A549 treated with AZD9567 at 1 μM for 4 hours (cell line): ENCODE results near the gene TMEM229B. TPM values are rescaled to one million over a fixed set of nuclear protein-coding genes. Genes with fewer than 3 reads are reported as not detected.

Source experiments
- total RNA-seq: library from RNA; stranded (reverse); fragments of 200-300 nt; extraction: Qiagen RNA extraction; gene quantifications from 5 replicates; pipeline ENCODE4 v1.2.3, GENCODE V29; 2022; ENCODE audit not compliant: insufficient read depth

TMEM229B gene
- total RNA-seq: 0.14 to 0.22 TPM (median 0.17 TPM) in 4 of 5 replicates, not detected in the other

GRCh38 chr14:67487937-67488893, at the start of gene TMEM229B:
TSS of gene TMEM229B (minus strand) at chr14:67488721. CDS start at chr14:67473923, 14,798 bp downstream.

GRCh38 chr14:67532998-67533753, 44.7 kb upstream of the TMEM229B start, which contains the start of gene PLEKHH1:
TSS of gene PLEKHH1 (plus strand) at chr14:67533290. CDS start at chr14:67541868, 8,578 bp downstream.

Other genes starting within 250 kb of the TMEM229B start
- 13.3 to 16.5 TPM (median 15.1 TPM) in 5 replicates for gene PALS1, start 247.3 kb downstream of the TMEM229B start, total RNA-seq
- gene ATP6V1D, start 128.9 kb downstream of the TMEM229B start, total RNA-seq: 61.5 to 75.1 TPM (median 70.3 TPM) in 5 replicates
- gene EIF2S1, start 128.4 kb downstream of the TMEM229B start, total RNA-seq: 216 to 491 TPM (median 232 TPM) in 5 replicates
- 13.6 to 18.0 TPM (median 16.2 TPM) in 5 replicates for gene PLEK2, start 76.6 kb downstream of the TMEM229B start, total RNA-seq
- gene PLEKHH1, start 44.6 kb upstream of the TMEM229B start, total RNA-seq: 3.3 to 4.3 TPM (median 3.6 TPM) in 5 replicates
- gene PIGH, start 111.5 kb upstream of the TMEM229B start, total RNA-seq: 17.5 to 23.3 TPM (median 23.0 TPM) in 5 replicates
- gene ARG2, start 131.2 kb upstream of the TMEM229B start, total RNA-seq: 1.4 to 3.9 TPM (median 2.2 TPM) in 5 replicates
- gene VTI1B, start 185.9 kb upstream of the TMEM229B start, total RNA-seq: 71.8 to 90.6 TPM (median 89.2 TPM) in 5 replicates
- gene RDH11, start 207.0 kb upstream of the TMEM229B start, total RNA-seq: 55.9 to 60.6 TPM (median 59.2 TPM) in 5 replicates
- gene RDH12, start 213.2 kb upstream of the TMEM229B start, total RNA-seq: 0.06 TPM in 1 of 5 replicates, not detected in the others